SU-DHL-6 (cell line): ENCODE measurements around the gene DUSP28.

Source experiments
- H2AFZ ChIP-seq: fragments of 200-600 bp; sonication (generic); 2 replicates; pipeline ENCODE4 v1.6.1; 2014; ENCODE audit warnings: low read depth, mild to moderate bottlenecking, moderate library complexity, mixed read lengths, antibody characterized with exemption, low read length; ENCODE audit not compliant: severe bottlenecking
- H3F3A ChIP-seq: fragments of 200-600 bp; shearing (Covaris generic); 2 replicates; pipeline ENCODE4 v1.6.0; 2016; ENCODE audit warnings: antibody characterized with exemption, mild to moderate bottlenecking; ENCODE audit not compliant: insufficient read depth
- H3K27ac ChIP-seq: fragments of 200-600 bp; sonication (generic); 2 replicates; pipeline ENCODE4 v1.5.1; 2016; ENCODE audit warnings: low read depth, mild to moderate bottlenecking, low read length, moderate library complexity, mixed read lengths
- H3K27me3 ChIP-seq: fragments of 200-600 bp; sonication (generic), shearing (Covaris generic); 2 replicates; pipeline ENCODE4 v1.6.0; 2014; ENCODE audit warnings: mild to moderate bottlenecking, low read length
- H3K36me3 ChIP-seq: fragments of 200-600 bp; sonication (generic); 2 replicates; pipeline ENCODE4 v1.6.1; 2014; ENCODE audit warnings: mild to moderate bottlenecking, low read length, mixed read lengths
- H3K4me2 ChIP-seq: fragments of 300-600, 200-600 bp; shearing (Covaris generic), sonication (generic); 2 replicates; pipeline ENCODE4 v1.6.0; 2014; ENCODE audit warnings: low read length, low read depth, mild to moderate bottlenecking; ENCODE audit not compliant: poor library complexity, severe bottlenecking
- H3K4me3 ChIP-seq: fragments of 200-600 bp; sonication (generic); 2 replicates; pipeline ENCODE4 v1.5.1; 2014; ENCODE audit warnings: antibody characterized with exemption, low read length, mild to moderate bottlenecking, mixed read lengths; ENCODE audit not compliant: insufficient read depth, poor library complexity, severe bottlenecking
- H3K79me2 ChIP-seq: fragments of 200-600 bp; sonication (generic); 2 replicates; pipeline ENCODE4 v1.6.1; 2014; ENCODE audit warnings: mild to moderate bottlenecking, low read length, moderate library complexity; ENCODE audit not compliant: insufficient read depth
- H3K9ac ChIP-seq: fragments of 200-600 bp; sonication (generic); 2 replicates; pipeline ENCODE4 v1.7.0; 2014; ENCODE audit warnings: mild to moderate bottlenecking, low read length
- H3K9me2 ChIP-seq: fragments of 200-600 bp; sonication (generic); replicated peaks from 2 replicates; pipeline ENCODE4 v1.6.1; 2014; ENCODE audit warnings: low read length; ENCODE audit not compliant: insufficient read depth
- H3K9me3 ChIP-seq: fragments of 200-600 bp; sonication (generic); 2 replicates; pipeline ENCODE4 v1.6.1; 2014; ENCODE audit warnings: low read length, mixed read lengths; ENCODE audit not compliant: insufficient read depth
- H4K20me1 ChIP-seq: fragments of 200-600 bp; sonication (generic); 2 replicates; pipeline ENCODE4 v1.6.1; 2014; ENCODE audit warnings: low read depth, mild to moderate bottlenecking, antibody characterized with exemption, low read length, moderate library complexity, mixed read lengths
- CTCF ChIP-seq: fragments of 200-600 bp; sonication (generic); IDR thresholded peaks from one replicate; pipeline ENCODE4 v1.5.1; 2017; ENCODE audit warnings: antibody characterized with exemption, mild to moderate bottlenecking, low read length, moderate library complexity; ENCODE audit not compliant: insufficient read depth, poor library complexity, severe bottlenecking
- EZH2phosphoT487 ChIP-seq: fragments of 200-600 bp; sonication (generic), shearing (Covaris generic); conservative IDR thresholded peaks from 2 replicates; pipeline ENCODE4 v1.6.1; 2018; ENCODE audit warnings: mild to moderate bottlenecking, antibody characterized with exemption, low read length, moderate library complexity, mixed read lengths

DUSP28 gene

GRCh38 chr2:240514631-240515030 lies 45.5 kb upstream of the DUSP28 start:
- Histone ChIP-seq H3F3A (no peaks in the 10 kb centered on the region), H4K20me1 (no peaks in the 10 kb centered on the region), H3K4me3 (no peak overlapping the region), H3K79me2 (no peaks in the 10 kb centered on the region), H3K27ac (peak overlapping the region; percentile 20; the same call in 1 of the 2 replicates), H3K4me2 (no peak overlapping the region), H2AFZ (no peak overlapping the region), H3K9me2 (no peaks in the 10 kb centered on the region), H3K36me3 (no peaks in the 10 kb centered on the region), H3K9ac (no peak overlapping the region), H3K9me3 (no peaks in the 10 kb centered on the region), H3K27me3 (no peaks in the 10 kb centered on the region)
- TF ChIP-seq EZH2phosphoT487 (no peak), CTCF (no peak)

- Histone ChIP-seq H2AFZ (no peak overlapping the region), H3K9ac (no peak overlapping the region), H3K27ac (no peak overlapping the region), H3K9me2 (no peaks in the 10 kb centered on the region), H3K4me2 (no peak overlapping the region), H3K27me3 (no peaks in the 10 kb centered on the region), H3K79me2 (no peaks in the 10 kb centered on the region), H3F3A (no peaks in the 10 kb centered on the region), H3K36me3 (no peaks in the 10 kb centered on the region), H3K4me3 (no peak overlapping the region), H4K20me1 (no peaks in the 10 kb centered on the region), H3K9me3 (no peaks in the 10 kb centered on the region)
- TF ChIP-seq CTCF, result no peak
- TF ChIP-seq EZH2phosphoT487, result no peak
These were observed 42.8 kb upstream of the DUSP28 start for GRCh38 chr2:240517342-240517741.

- TF ChIP-seq CTCF (no peak), EZH2phosphoT487 (no peak)
- Histone ChIP-seq H3K4me2 (no peak overlapping the region), H2AFZ (no peak overlapping the region)
These were observed 41.2 kb upstream of the DUSP28 start for GRCh38 chr2:240518981-240519380.

More at GRCh38 chr2:240518981-240519380, 41.2 kb upstream of the DUSP28 start:
- Histone ChIP-seq H3K9me2 (no peaks in the 10 kb centered on the region), H3K27me3 (no peaks in the 10 kb centered on the region), H4K20me1 (no peaks in the 10 kb centered on the region), H3K36me3 (peaks cover 4% of the 10 kb centered on the region; the same call in 1 of the 2 replicates), H3K79me2 (no peaks in the 10 kb centered on the region), H3K9me3 (no peaks in the 10 kb centered on the region), H3K27ac (no peak overlapping the region), H3F3A (no peaks in the 10 kb centered on the region), H3K4me3 (no peak overlapping the region), H3K9ac (no peak overlapping the region)
